Smooth muscle cell (in vitro differentiated cells): Measurements from ENCODE around the gene LGALS16. TPM values are rescaled to one million over a fixed set of nuclear protein-coding genes. Genes with fewer than 3 reads are reported as not detected.
"Not testable (repeated sequence)": the region's sequence is repeated elsewhere in the genome, so short reads cannot be mapped to it uniquely, and the experiment has no call there.

Experiments used
- DNase-seq: peaks from one replicate; lab custom pipeline; 2025; ENCODE audit not compliant: unreplicated experiment; lab: John Stamatoyannopoulos, UW
- H2AFZ ChIP-seq: fragments of 200-600 bp; sonication (generic); 2 replicates; pipeline ENCODE4 v1.6.0; 2016; ENCODE audit warnings: antibody characterized with exemption, low read depth, mild to moderate bottlenecking
- H3F3A ChIP-seq: fragments of 200-600 bp; sonication (generic); 2 replicates; pipeline ENCODE4 v1.6.0; 2017; ENCODE audit warnings: antibody characterized with exemption, low read depth
- H3K27ac ChIP-seq: fragments of 200-600 bp; sonication (generic); 2 replicates; pipeline ENCODE4 v1.5.1; 2016; ENCODE audit warnings: low read depth, mild to moderate bottlenecking
- H3K27me3 ChIP-seq: fragments of 200-600 bp; sonication (generic); 2 replicates; pipeline ENCODE4 v1.6.1; 2016; ENCODE audit warnings: low read depth, mild to moderate bottlenecking
- H3K36me3 ChIP-seq: fragments of 200-600 bp; sonication (generic); 2 replicates; pipeline ENCODE4 v1.5.1; 2016; ENCODE audit warnings: low read depth
- H3K4me1 ChIP-seq: fragments of 200-600 bp; sonication (generic); 2 replicates; pipeline ENCODE4 v1.5.1; 2016; ENCODE audit warnings: low read depth
- H3K4me2 ChIP-seq: fragments of 200-600 bp; sonication (generic); 2 replicates; pipeline ENCODE4 v1.6.0; 2016; ENCODE audit warnings: mild to moderate bottlenecking
- H3K4me3 ChIP-seq: fragments of 200-600 bp; sonication (generic); 2 replicates; pipeline ENCODE4 v1.5.1; 2016; ENCODE audit warnings: mild to moderate bottlenecking
- H3K79me2 ChIP-seq: fragments of 200-600 bp; sonication (generic); 2 replicates; pipeline ENCODE4 v1.6.0; 2016; ENCODE audit warnings: low read depth, mild to moderate bottlenecking
- H3K9ac ChIP-seq: fragments of 200-600 bp; sonication (generic); 2 replicates; pipeline ENCODE4 v1.6.0; 2016; ENCODE audit warnings: low read depth
- H3K9me3 ChIP-seq: fragments of 200-600 bp; sonication (generic); replicated peaks from 2 replicates; pipeline ENCODE4 v1.5.1; 2016; ENCODE audit warnings: low read depth
- H4K20me1 ChIP-seq: fragments of 200-600 bp; sonication (generic); 2 replicates; pipeline ENCODE4 v1.6.0; 2016; ENCODE audit warnings: low read depth
- CTCF ChIP-seq: fragments of 200-600 bp; sonication (generic); IDR thresholded peaks from 2 replicates; pipeline ENCODE4 v1.5.1; 2017; ENCODE audit warnings: borderline replicate concordance, mild to moderate bottlenecking, antibody characterized with exemption; ENCODE audit not compliant: insufficient read depth, poor library complexity, severe bottlenecking
- WGBS: methylation state at CpG from one replicate; pipeline ENCODE4 v1.1.7; 2016; ENCODE audit warnings: low lambda C conversion rate; 5-methylcytosine and 5-hydroxymethylcytosine counted together
- polyA plus RNA-seq: library from polyadenylated mRNA; unstranded; fragments of >200 nt; fragmentation: Nextera tagmentation; extraction: Ambion mirVana; gene quantifications from 2 replicates; pipeline ENCODE4 v1.2.1, GENCODE V29; 2016
- total RNA-seq: library from RNA; depleted of rRNA; stranded (reverse); fragments of >200 nt; gene quantifications from 2 replicates; pipeline ENCODE4 v1.2.3, GENCODE V29; 2014

The LGALS16 gene
- total and polyA plus RNA-seq, 2 experiments from 2014 or later: not detected

GRCh38 chr19:39617745-39618144 lies 38.0 kb upstream of the LGALS16 start:
- no peak overlapping the region for H3K9ac ChIP-seq
- WGBS: 67% methylated on average over 1 of the region's 1 CpG
- no peaks in the 10 kb centered on the region for H3K4me1 ChIP-seq
- no peaks in the 10 kb centered on the region for H3K27me3 ChIP-seq
- H3K9me3 ChIP-seq: no peaks in the 10 kb centered on the region
- H3F3A ChIP-seq: no peaks in the 10 kb centered on the region
- H2AFZ ChIP-seq: no peak overlapping the region
- H3K79me2 ChIP-seq: no peaks in the 10 kb centered on the region
- no peak for DNase-seq
- H3K27ac ChIP-seq: no peak overlapping the region
- H3K4me2 ChIP-seq: no peak overlapping the region
- no peaks in the 10 kb centered on the region for H3K36me3 ChIP-seq
- no peaks in the 10 kb centered on the region for H4K20me1 ChIP-seq
- no peak for TF ChIP-seq CTCF
- no peak overlapping the region for H3K4me3 ChIP-seq

GRCh38 chr19:39623946-39624345 lies 31.8 kb upstream of the LGALS16 start:
- Histone ChIP-seq H3K36me3 (no peaks in the 10 kb centered on the region), H3K79me2 (no peaks in the 10 kb centered on the region), H3K4me2 (no peak overlapping the region), H3K4me1 (no peaks in the 10 kb centered on the region), H3K27me3 (no peaks in the 10 kb centered on the region), H3K9ac (no peak overlapping the region), H3F3A (no peaks in the 10 kb centered on the region), H3K9me3 (no peaks in the 10 kb centered on the region), H2AFZ (no peak overlapping the region), H3K4me3 (no peak overlapping the region), H3K27ac (no peak overlapping the region), H4K20me1 (no peaks in the 10 kb centered on the region)
- no peak for DNase-seq
- 36% methylated on average over 5 of the region's 5 CpGs for WGBS
- TF ChIP-seq CTCF: no peak

- H3K4me3 ChIP-seq, H3K79me2 ChIP-seq, H3K27me3 ChIP-seq, H3K36me3 ChIP-seq, H3K9me3 ChIP-seq, H3K4me2 ChIP-seq, H3K27ac ChIP-seq, H3F3A ChIP-seq, DNase-seq, H3K9ac ChIP-seq, H4K20me1 ChIP-seq, H3K4me1 ChIP-seq, H2AFZ ChIP-seq: not testable (repeated sequence)
- 65% methylated on average over 2 of the region's 2 CpGs for WGBS
Measured at GRCh38 chr19:39627631-39628030, 28.1 kb upstream of the LGALS16 start.

- Histone ChIP-seq H4K20me1 (no peaks in the 10 kb centered on the region), H3K79me2 (no peaks in the 10 kb centered on the region), H3K4me1 (no peaks in the 10 kb centered on the region), H3K4me3 (no peak overlapping the region), H3K9me3 (no peaks in the 10 kb centered on the region), H3K36me3 (no peaks in the 10 kb centered on the region), H2AFZ (no peak overlapping the region), H3K9ac (no peak overlapping the region), H3K4me2 (no peak overlapping the region), H3F3A (no peaks in the 10 kb centered on the region), H3K27me3 (no peaks in the 10 kb centered on the region), H3K27ac (no peak overlapping the region)
- 55% methylated on average over 4 of the region's 4 CpGs for WGBS
- no peak for TF ChIP-seq CTCF
- DNase-seq: no peak
Measured at GRCh38 chr19:39631178-39631577, 24.5 kb upstream of the LGALS16 start.
